SK-N-SH (cell line): Measurements from ENCODE around the gene ATF5. TPM values are rescaled to one million over a fixed set of nuclear protein-coding genes. Genes with fewer than 3 reads are reported as not detected.

ENCODE experiments used
- CTCF ChIA-PET: fragments of 300-600, 350-600 bp; formaldehyde crosslinking; extraction: SDS; loops from one replicate; lab custom pipeline; 2021; lab: Yijun Ruan, JAX
- POLR2A ChIA-PET: fragments of 350-600 bp; sonication (Branson Sonifier 250); formaldehyde crosslinking; extraction: SDS; loops from one replicate; lab custom pipeline; 2020; ENCODE audit warnings: antibody characterized with exemption, inconsistent platforms; lab: Yijun Ruan, JAX
- DNase-seq: peaks from one replicate; pipeline ENCODE4 v3.0.0; 2012
- H2AFZ ChIP-seq: fragments of 200-600 bp; sonication (generic); 2 replicates; pipeline ENCODE4 v1.8.1; 2016; ENCODE audit warnings: antibody characterized with exemption, mild to moderate bottlenecking, low read depth
- H3F3A ChIP-seq: fragments of 200-600 bp; sonication (generic); replicated peaks from 2 replicates; pipeline ENCODE3; 2016; ENCODE audit warnings: antibody characterized with exemption, mild to moderate bottlenecking; ENCODE audit not compliant: insufficient read depth
- H3K27ac ChIP-seq, 2 experiments: fragments of 200-500 bp in 1 of 2; fragments of 200-600 bp in 1 of 2; sonication (Bioruptor generic) in 1 of 2; sonication (generic), shearing (Covaris generic) in 1 of 2; 2 replicates each; pipeline versions ENCODE4 v1.5.1 to v1.6.1; 2014 to 2016; ENCODE audit warnings: low read depth in 2 of 2, inconsistent platforms in 1 of 2, low read length in 1 of 2, mild to moderate bottlenecking in 1 of 2, mixed read lengths in 1 of 2
- H3K27me3 ChIP-seq: fragments of 200-600 bp; sonication (generic), shearing (Covaris generic); 2 replicates; pipeline ENCODE4 v1.6.1; 2016; ENCODE audit warnings: mixed run types; ENCODE audit not compliant: insufficient read depth
- H3K36me3 ChIP-seq, 2 experiments: fragments of 200-500 bp in 1 of 2; fragments of 200-600 bp in 1 of 2; sonication (Bioruptor generic) in 1 of 2; sonication (generic) in 1 of 2; replicated peaks in 1 of 2; 2 replicates each; pipeline versions ENCODE3 to v1.5.1; 2014 to 2016; ENCODE audit warnings: low read length in 1 of 2, mild to moderate bottlenecking in 1 of 2; ENCODE audit not compliant: insufficient read depth in 2 of 2, control insufficient read depth in 1 of 2
- H3K4me1 ChIP-seq, 2 experiments: fragments of 200-500 bp in 1 of 2; fragments of 200-600 bp in 1 of 2; sonication (Bioruptor generic) in 1 of 2; sonication (generic), shearing (Covaris generic) in 1 of 2; 2 replicates each; pipeline versions ENCODE4 v1.5.1 to v1.6.1; 2014 to 2016; ENCODE audit warnings: low read depth in 1 of 2, low read length in 1 of 2, mixed run types in 1 of 2; ENCODE audit not compliant: insufficient read depth in 2 of 2, control insufficient read depth in 1 of 2
- H3K4me2 ChIP-seq: fragments of 200-600 bp; sonication (generic), shearing (Covaris generic); 2 replicates; pipeline ENCODE4 v1.6.1; 2017; ENCODE audit warnings: mixed run types
- H3K4me3 ChIP-seq, 2 experiments: fragments of 200-500 bp in 1 of 2; fragments of 200-600 bp in 1 of 2; sonication (Bioruptor generic) in 1 of 2; sonication (generic), shearing (Covaris generic) in 1 of 2; 2 replicates each; pipeline versions ENCODE4 v1.5.1 to v1.8.1; 2014 to 2016; ENCODE audit warnings: low read depth in 2 of 2, inconsistent platforms in 1 of 2, low read length in 1 of 2, mild to moderate bottlenecking in 1 of 2, mixed read lengths in 1 of 2, moderate library complexity in 1 of 2
- H3K79me2 ChIP-seq: fragments of 200-600 bp; sonication (generic); 2 replicates; pipeline ENCODE4 v1.8.1; 2017; ENCODE audit warnings: mild to moderate bottlenecking; ENCODE audit not compliant: insufficient read depth
- H3K9ac ChIP-seq: fragments of 200-600 bp; sonication (generic); 2 replicates; pipeline ENCODE4 v1.6.1; 2017; ENCODE audit warnings: mixed run types
- H3K9me2 ChIP-seq: fragments of 200-600 bp; sonication (generic); 2 replicates; pipeline ENCODE4 v1.6.1; 2017; ENCODE audit warnings: mixed run types
- H3K9me3 ChIP-seq: fragments of 200-600 bp; sonication (generic); 2 replicates; pipeline ENCODE4 v1.6.1; 2017; ENCODE audit warnings: mixed run types, mild to moderate bottlenecking, moderate library complexity
- H4K20me1 ChIP-seq: fragments of 200-600 bp; sonication (generic); 2 replicates; pipeline ENCODE4 v1.6.1; 2017; ENCODE audit warnings: mild to moderate bottlenecking, mixed run types; ENCODE audit not compliant: insufficient read depth
- CHD2 ChIP-seq: fragments of 150-350 bp; IDR thresholded peaks from 2 replicates; pipeline ENCODE4 v1.6.1; 2018; ENCODE audit warnings: low read length; ENCODE audit not compliant: partially characterized antibody
- EP300 ChIP-seq, 2 experiments: IDR thresholded peaks; 2 replicates each; pipeline versions ENCODE4 v1.4.0 to v1.6.1; 2012; ENCODE audit warnings: borderline replicate concordance in 1 of 2, low read depth in 1 of 2, low read length in 1 of 2
- EZH2phosphoT487 ChIP-seq: fragments of 200-600 bp; sonication (generic); IDR thresholded peaks from 2 replicates; pipeline ENCODE4 v1.6.1; 2017; ENCODE audit warnings: low read depth, mixed run types, mild to moderate bottlenecking, antibody characterized with exemption, moderate library complexity, borderline replicate concordance
- FOSL2 ChIP-seq: IDR thresholded peaks from 2 replicates; pipeline ENCODE4 v1.4.0; 2012; ENCODE audit warnings: low read depth, mild to moderate bottlenecking, moderate library complexity, borderline replicate concordance
- FOXM1 ChIP-seq: IDR thresholded peaks from 2 replicates; pipeline ENCODE4 v1.4.0; 2012; ENCODE audit warnings: low read depth, mild to moderate bottlenecking
- GATA2 ChIP-seq: sonication (generic); formaldehyde crosslinking; IDR thresholded peaks from 2 replicates; pipeline ENCODE4 v1.5.0; 2020; ENCODE audit warnings: mild to moderate bottlenecking, missing genetic modification reagents
- JUND ChIP-seq: IDR thresholded peaks from 2 replicates; pipeline ENCODE4 v1.4.0; 2012
- MEF2A ChIP-seq: IDR thresholded peaks from 2 replicates; pipeline ENCODE4 v1.4.0; 2012; ENCODE audit warnings: low read depth, borderline replicate concordance
- MXI1 ChIP-seq: IDR thresholded peaks from 2 replicates; pipeline ENCODE4 v1.6.1; 2012; ENCODE audit warnings: mild to moderate bottlenecking, low read depth, low read length, improper control_type of control experiment
- NFIC ChIP-seq: IDR thresholded peaks from 2 replicates; pipeline ENCODE4 v1.4.0; 2012; ENCODE audit warnings: borderline replicate concordance
- RCOR1 ChIP-seq: fragments of 150-350 bp; IDR thresholded peaks from 2 replicates; pipeline ENCODE4 v1.6.1; 2017; ENCODE audit warnings: antibody characterized with exemption, low read length
- RFX5 ChIP-seq: IDR thresholded peaks from 2 replicates; pipeline ENCODE4 v1.6.1; 2012; ENCODE audit warnings: mild to moderate bottlenecking, improper control_type of control experiment, low read length
- SIN3A ChIP-seq: IDR thresholded peaks from 2 replicates; pipeline ENCODE4 v1.6.1; 2012; ENCODE audit warnings: low read depth, mild to moderate bottlenecking, low read length, moderate library complexity, borderline replicate concordance
- TAF1 ChIP-seq: IDR thresholded peaks from 2 replicates; pipeline ENCODE4 v1.6.1; 2012; ENCODE audit warnings: low read depth, mild to moderate bottlenecking, low read length, moderate library complexity, borderline replicate concordance
- TCF12 ChIP-seq: IDR thresholded peaks from 2 replicates; pipeline ENCODE4 v1.4.0; 2012
- WGBS: methylation state at CpG from one replicate; pipeline ENCODE4 v1.1.6; 2017; ENCODE audit warnings: low lambda C conversion rate; 5-methylcytosine and 5-hydroxymethylcytosine counted together
- polyA plus RNA-seq, 3 experiments: library from polyadenylated mRNA; depleted of rRNA; stranded (reverse); fragments of >200 nt; gene quantifications; 2 replicates each; pipeline ENCODE4 v1.2.3, GENCODE V29; 2012
- TF ChIP-seq, protein P1 (sequence below): IDR thresholded peaks from 2 replicates; pipeline ENCODE4 v1.4.0; 2012; ENCODE audit warnings: low read depth, borderline replicate concordance
- TF ChIP-seq, protein P2 (sequence below): fragments of 150-350 bp; IDR thresholded peaks from 2 replicates; pipeline ENCODE4 v1.6.1; 2017; ENCODE audit warnings: antibody characterized with exemption, low read length, low read depth, borderline replicate concordance
- TF ChIP-seq, protein P3 (sequence below): IDR thresholded peaks from 2 replicates; pipeline ENCODE4; 2012
- TF ChIP-seq, protein P4 (sequence below): IDR thresholded peaks from 2 replicates; pipeline ENCODE4 v1.4.0; 2012; ENCODE audit warnings: low read depth, borderline replicate concordance
- TF ChIP-seq, protein P5 (sequence below): IDR thresholded peaks from 2 replicates; pipeline ENCODE4 v1.4.0; 2012; ENCODE audit warnings: low read depth

The ATF5 gene
- polyA plus RNA-seq, 1 of the 3 experiments (the other 2 are of a cell fraction), result 11.7 TPM

DNA sequence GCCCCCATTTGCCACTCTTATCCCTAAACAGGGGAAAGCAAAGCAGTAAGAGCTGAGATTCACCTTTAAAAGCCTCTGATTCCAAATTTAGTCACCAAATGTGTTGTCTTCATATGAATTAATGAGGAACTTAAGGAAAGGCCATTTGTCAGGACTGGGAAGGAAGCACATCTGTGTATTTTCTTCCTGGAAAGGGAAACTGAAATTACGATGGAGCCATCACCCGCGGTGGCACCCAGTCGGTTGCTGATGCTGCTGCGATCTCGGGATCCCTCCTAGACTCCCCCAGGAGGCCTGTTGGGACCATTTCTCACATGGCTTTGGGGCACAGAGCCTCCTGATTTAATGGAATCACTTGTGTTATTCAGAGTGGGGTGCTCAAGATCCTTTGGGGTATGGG lies 24.9 kb upstream of the ATF5 start:
- WGBS, result 80% methylated on average over 6 of the region's 6 CpGs
- POLR2A ChIA-PET, result no interaction called here
- no peak for TF ChIP-seq MXI1
- no peak for TF ChIP-seq FOXM1
- no peak for TF ChIP-seq FOSL2
- TF ChIP-seq, protein P1, sequence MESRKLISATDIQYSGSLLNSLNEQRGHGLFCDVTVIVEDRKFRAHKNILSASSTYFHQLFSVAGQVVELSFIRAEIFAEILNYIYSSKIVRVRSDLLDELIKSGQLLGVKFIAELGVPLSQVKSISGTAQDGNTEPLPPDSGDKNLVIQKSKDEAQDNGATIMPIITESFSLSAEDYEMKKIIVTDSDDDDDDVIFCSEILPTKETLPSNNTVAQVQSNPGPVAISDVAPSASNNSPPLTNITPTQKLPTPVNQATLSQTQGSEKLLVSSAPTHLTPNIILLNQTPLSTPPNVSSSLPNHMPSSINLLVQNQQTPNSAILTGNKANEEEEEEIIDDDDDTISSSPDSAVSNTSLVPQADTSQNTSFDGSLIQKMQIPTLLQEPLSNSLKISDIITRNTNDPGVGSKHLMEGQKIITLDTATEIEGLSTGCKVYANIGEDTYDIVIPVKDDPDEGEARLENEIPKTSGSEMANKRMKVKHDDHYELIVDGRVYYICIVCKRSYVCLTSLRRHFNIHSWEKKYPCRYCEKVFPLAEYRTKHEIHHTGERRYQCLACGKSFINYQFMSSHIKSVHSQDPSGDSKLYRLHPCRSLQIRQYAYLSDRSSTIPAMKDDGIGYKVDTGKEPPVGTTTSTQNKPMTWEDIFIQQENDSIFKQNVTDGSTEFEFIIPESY, result no peak
- TF ChIP-seq, protein P2, sequence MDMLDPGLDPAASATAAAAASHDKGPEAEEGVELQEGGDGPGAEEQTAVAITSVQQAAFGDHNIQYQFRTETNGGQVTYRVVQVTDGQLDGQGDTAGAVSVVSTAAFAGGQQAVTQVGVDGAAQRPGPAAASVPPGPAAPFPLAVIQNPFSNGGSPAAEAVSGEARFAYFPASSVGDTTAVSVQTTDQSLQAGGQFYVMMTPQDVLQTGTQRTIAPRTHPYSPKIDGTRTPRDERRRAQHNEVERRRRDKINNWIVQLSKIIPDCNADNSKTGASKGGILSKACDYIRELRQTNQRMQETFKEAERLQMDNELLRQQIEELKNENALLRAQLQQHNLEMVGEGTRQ, result no peak
- TF ChIP-seq, protein P3, sequence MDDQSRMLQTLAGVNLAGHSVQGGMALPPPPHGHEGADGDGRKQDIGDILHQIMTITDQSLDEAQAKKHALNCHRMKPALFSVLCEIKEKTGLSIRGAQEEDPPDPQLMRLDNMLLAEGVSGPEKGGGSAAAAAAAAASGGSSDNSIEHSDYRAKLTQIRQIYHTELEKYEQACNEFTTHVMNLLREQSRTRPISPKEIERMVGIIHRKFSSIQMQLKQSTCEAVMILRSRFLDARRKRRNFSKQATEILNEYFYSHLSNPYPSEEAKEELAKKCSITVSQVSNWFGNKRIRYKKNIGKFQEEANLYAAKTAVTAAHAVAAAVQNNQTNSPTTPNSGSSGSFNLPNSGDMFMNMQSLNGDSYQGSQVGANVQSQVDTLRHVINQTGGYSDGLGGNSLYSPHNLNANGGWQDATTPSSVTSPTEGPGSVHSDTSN, result no peak
- TF ChIP-seq NFIC, result no peak
- no peak for TF ChIP-seq GATA2 (CRISPR knock-in tag)
- no peak for TF ChIP-seq SIN3A
- no peak for TF ChIP-seq MEF2A
- no peak for TF ChIP-seq RCOR1
- TF ChIP-seq EZH2phosphoT487, result no peak
- TF ChIP-seq TCF12, result no peak
- TF ChIP-seq, protein P4, sequence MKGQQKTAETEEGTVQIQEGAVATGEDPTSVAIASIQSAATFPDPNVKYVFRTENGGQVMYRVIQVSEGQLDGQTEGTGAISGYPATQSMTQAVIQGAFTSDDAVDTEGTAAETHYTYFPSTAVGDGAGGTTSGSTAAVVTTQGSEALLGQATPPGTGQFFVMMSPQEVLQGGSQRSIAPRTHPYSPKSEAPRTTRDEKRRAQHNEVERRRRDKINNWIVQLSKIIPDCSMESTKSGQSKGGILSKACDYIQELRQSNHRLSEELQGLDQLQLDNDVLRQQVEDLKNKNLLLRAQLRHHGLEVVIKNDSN, result no peak
- no peak for TF ChIP-seq EP300 (IDR thresholded peaks at IDR 0.05; ENCODE audit: borderline replicate concordance in 1 of 2, low read depth in 1 of 2, low read length in 1 of 2)
- no peak for TF ChIP-seq RFX5
- TF ChIP-seq, protein P5, sequence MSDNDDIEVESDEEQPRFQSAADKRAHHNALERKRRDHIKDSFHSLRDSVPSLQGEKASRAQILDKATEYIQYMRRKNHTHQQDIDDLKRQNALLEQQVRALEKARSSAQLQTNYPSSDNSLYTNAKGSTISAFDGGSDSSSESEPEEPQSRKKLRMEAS, result no peak
- TF ChIP-seq JUND, result no peak
- TF ChIP-seq TAF1, result no peak
- no peak for TF ChIP-seq CHD2
- TF ChIP-seq, all 33 proteins: peak for 0
- Histone ChIP-seq H3K9me3 (no peaks in the 10 kb centered on the region), H4K20me1 (no peaks in the 10 kb centered on the region), H3K4me1 (no peaks in the 10 kb centered on the region), H3K4me2 (no peak overlapping the region), H3K27me3 (no peaks in the 10 kb centered on the region), H3K9me2 (no peaks in the 10 kb centered on the region), H3F3A (peaks cover 4% of the 10 kb centered on the region), H3K4me3 (no peak overlapping the region), H3K27ac (no peak overlapping the region), H3K79me2 (no peaks in the 10 kb centered on the region), H3K36me3 (peaks cover 0 to 12% of the 10 kb centered on the region in 2 experiments), H3K9ac (no peak overlapping the region), H2AFZ (no peak overlapping the region)
- CTCF ChIA-PET, result interaction anchor here (1.5 kb wide), 1 partner anchor 10 kb away, joined by 4 read pairs; no protein-coding TSS in a partner anchor
- no peak for DNase-seq
